DND-41 (cell line): ENCODE results near the gene TBXAS1.

Experiments
- EZH2 ChIP-seq: IDR thresholded peaks from 3 replicates; pipeline ENCODE4 v1.6.1; 2012; ENCODE audit warnings: borderline replicate concordance, low read depth, mild to moderate bottlenecking, moderate library complexity, low read length, inconsistent platforms; ENCODE audit not compliant: severe bottlenecking
- TF ChIP-seq, protein P1 (sequence below): IDR thresholded peaks from 2 replicates; pipeline ENCODE4 v1.5.1; 2012; ENCODE audit warnings: borderline replicate concordance, low read length, moderate library complexity, mild to moderate bottlenecking; ENCODE audit not compliant: poor library complexity, severe bottlenecking; ENCODE audit errors: extremely low read depth

GRCh38 chr7:139829775-139830117 lies 682 bp downstream of the TBXAS1 start:
- TF ChIP-seq, protein P1, sequence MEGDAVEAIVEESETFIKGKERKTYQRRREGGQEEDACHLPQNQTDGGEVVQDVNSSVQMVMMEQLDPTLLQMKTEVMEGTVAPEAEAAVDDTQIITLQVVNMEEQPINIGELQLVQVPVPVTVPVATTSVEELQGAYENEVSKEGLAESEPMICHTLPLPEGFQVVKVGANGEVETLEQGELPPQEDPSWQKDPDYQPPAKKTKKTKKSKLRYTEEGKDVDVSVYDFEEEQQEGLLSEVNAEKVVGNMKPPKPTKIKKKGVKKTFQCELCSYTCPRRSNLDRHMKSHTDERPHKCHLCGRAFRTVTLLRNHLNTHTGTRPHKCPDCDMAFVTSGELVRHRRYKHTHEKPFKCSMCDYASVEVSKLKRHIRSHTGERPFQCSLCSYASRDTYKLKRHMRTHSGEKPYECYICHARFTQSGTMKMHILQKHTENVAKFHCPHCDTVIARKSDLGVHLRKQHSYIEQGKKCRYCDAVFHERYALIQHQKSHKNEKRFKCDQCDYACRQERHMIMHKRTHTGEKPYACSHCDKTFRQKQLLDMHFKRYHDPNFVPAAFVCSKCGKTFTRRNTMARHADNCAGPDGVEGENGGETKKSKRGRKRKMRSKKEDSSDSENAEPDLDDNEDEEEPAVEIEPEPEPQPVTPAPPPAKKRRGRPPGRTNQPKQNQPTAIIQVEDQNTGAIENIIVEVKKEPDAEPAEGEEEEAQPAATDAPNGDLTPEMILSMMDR: no peak
- TF ChIP-seq EZH2: no peak
